Gastroesophageal sphincter (tissue), 3 donors: ENCODE results near the gene NDUFA11.

Experiments
- CTCF ChIP-seq, 4 experiments: fragments of 200-600 bp in 2 of 4; fragments of 450-650 bp in 2 of 4; sonication (generic) in 1 of 4; IDR thresholded peaks; one replicate each; pipeline ENCODE4 v1.5.1; 2017 to 2019; ENCODE audit warnings: antibody characterized with exemption in 4 of 4, mild to moderate bottlenecking in 2 of 4, moderate library complexity in 2 of 4
- POLR2A ChIP-seq, 2 donors: fragments of 450-650 bp; IDR thresholded peaks; one replicate each; pipeline ENCODE4 v1.6.1; 2017; ENCODE audit warnings: antibody characterized with exemption in 2 of 2, mild to moderate bottlenecking in 2 of 2, moderate library complexity in 1 of 2

GRCh38 chr19:5903624-5904351 is at the start of gene NDUFA11:
- TF ChIP-seq POLR2A (IDR thresholded peaks at IDR 0.05), result peak; percentile 75 to 77
- TF ChIP-seq CTCF (IDR thresholded peaks at IDR 0.05), result no peak
